B cell (primary cell): ENCODE data around the gene SNAPC5. TPM values are rescaled to one million over a fixed set of nuclear protein-coding genes. Genes with fewer than 3 reads are reported as not detected.

ENCODE experiments used
- ATAC-seq: fragments of 200-7000 bp; cut with Tn5 transposase; one replicate; pipeline ENCODE4 v1.10.0; 2021; ENCODE audit warnings: low read depth, mild to moderate bottlenecking, moderate number of reproducible peaks, moderate library complexity
- CTCF ChIA-PET: fragments of 350-600 bp; sonication (Branson Sonifier 250); formaldehyde crosslinking; loops from one replicate; lab custom pipeline; 2021; ENCODE audit warnings: antibody characterized with exemption, inconsistent platforms; lab: Charles Lee
- POLR2A ChIA-PET: fragments of 350-600 bp; sonication (Branson Sonifier 250); formaldehyde crosslinking; loops from one replicate; lab custom pipeline; 2021; ENCODE audit warnings: antibody characterized with exemption; lab: Charles Lee
- DNase-seq: peaks from one replicate; pipeline ENCODE4 v3.0.0; 2013
- H2AFZ ChIP-seq: 2 replicates; pipeline ENCODE4 v1.6.1; 2012; ENCODE audit warnings: mild to moderate bottlenecking, low read depth, low read length; ENCODE audit not compliant: insufficient read depth, poor library complexity, severe bottlenecking
- H3K27ac ChIP-seq, 2 donors: 1 replicate in 1 of 2; 2 replicates in 1 of 2; pipeline ENCODE4 v1.5.1; 2012 to 2013; ENCODE audit warnings: low read length in 2 of 2, mild to moderate bottlenecking in 2 of 2, moderate library complexity in 1 of 2
- H3K27me3 ChIP-seq, 4 experiments: fragments of 200-600 bp in 1 of 4; sonication (generic) in 1 of 4; replicated peaks in 1 of 4; 1 replicate in 2 of 4; 2 replicates in 2 of 4; pipeline versions ENCODE4 v1.6.1 to v1.7.0; 2013 to 2016; ENCODE audit warnings: low read length in 3 of 4, mild to moderate bottlenecking in 2 of 4, mixed read lengths in 1 of 4, moderate library complexity in 1 of 4; ENCODE audit not compliant: insufficient read depth in 4 of 4, control insufficient read depth in 3 of 4; ENCODE audit errors: control extremely low read depth in 1 of 4
- H3K36me3 ChIP-seq, 2 experiments: replicated peaks in 1 of 2; 1 replicate in 1 of 2; 2 replicates in 1 of 2; pipeline versions ENCODE4 v1.6.1 to v1.7.1; 2013; ENCODE audit warnings: low read length in 1 of 2; ENCODE audit not compliant: insufficient read depth in 2 of 2, control insufficient read depth in 1 of 2; ENCODE audit errors: control extremely low read depth in 1 of 2, extremely low read depth in 1 of 2
- H3K4me1 ChIP-seq, 2 donors: fragments of 200-600 bp in 1 of 2; sonication (generic) in 1 of 2; 1 replicate in 1 of 2; 2 replicates in 1 of 2; pipeline versions ENCODE4 v1.5.1 to v1.6.1; 2013 to 2017; ENCODE audit warnings: low read length in 2 of 2; ENCODE audit not compliant: control insufficient read depth in 2 of 2, insufficient read depth in 2 of 2
- H3K4me2 ChIP-seq: replicated peaks from 2 replicates; pipeline ENCODE3; 2012; ENCODE audit warnings: mild to moderate bottlenecking, low read depth, low read length; ENCODE audit not compliant: poor library complexity, severe bottlenecking
- H3K4me3 ChIP-seq, 5 experiments: fragments of 200-600 bp in 1 of 5; sonication (generic) in 1 of 5; 1 replicate in 3 of 5; 2 replicates in 2 of 5; pipeline versions ENCODE4 v1.5.1 to v1.7.0; 2011 to 2016; ENCODE audit warnings: low read length in 4 of 5, mild to moderate bottlenecking in 4 of 5, low read depth in 2 of 5, control low read depth in 1 of 5, moderate library complexity in 1 of 5; ENCODE audit not compliant: insufficient read depth in 1 of 5; ENCODE audit errors: control extremely low read depth in 1 of 5, extremely low read depth in 1 of 5
- H3K79me2 ChIP-seq: fragments of 200-600 bp; sonication (generic); one replicate; pipeline ENCODE4 v1.6.0; 2016; ENCODE audit warnings: low read length; ENCODE audit not compliant: control insufficient read depth, insufficient read depth
- H3K9ac ChIP-seq: fragments of 200-600 bp; sonication (generic); 2 replicates; pipeline ENCODE4 v1.6.1; 2017; ENCODE audit warnings: mild to moderate bottlenecking, low read length, moderate library complexity
- H3K9me3 ChIP-seq, 3 donors: one replicate each; pipeline versions ENCODE4 v1.6.1 to v1.7.1; 2013; ENCODE audit warnings: low read length in 2 of 3; ENCODE audit not compliant: control insufficient read depth in 2 of 3, insufficient read depth in 1 of 3; ENCODE audit errors: control extremely low read depth in 1 of 3
- H4K20me1 ChIP-seq: 2 replicates; pipeline ENCODE4 v1.6.0; 2012; ENCODE audit warnings: mild to moderate bottlenecking, low read length; ENCODE audit not compliant: insufficient read depth, control insufficient read depth, poor library complexity, severe bottlenecking
- H3K27ac Mint-ChIP-seq: one replicate; pipeline ENCODE4 v1.8.0; 2021; ENCODE audit warnings: mixed read lengths
- H3K27me3 Mint-ChIP-seq: one replicate; pipeline ENCODE4 v1.8.0; 2021; ENCODE audit warnings: mixed read lengths
- H3K4me1 Mint-ChIP-seq: one replicate; pipeline ENCODE4 v1.8.0; 2021; ENCODE audit warnings: mixed read lengths
- H3K4me3 Mint-ChIP-seq: one replicate; pipeline ENCODE4 v1.8.0; 2021; ENCODE audit warnings: mixed read lengths
- H3K9me3 Mint-ChIP-seq: one replicate; pipeline ENCODE4 v1.8.0; 2022; ENCODE audit warnings: mixed read lengths; ENCODE audit not compliant: insufficient read depth
- CTCF ChIP-seq: fragments of 200-600 bp; IDR thresholded peaks from one replicate; pipeline ENCODE4 v1.8.0; 2022; ENCODE audit warnings: antibody characterized with exemption, mild to moderate bottlenecking
- EZH2 ChIP-seq: IDR thresholded peaks from 2 replicates; pipeline ENCODE4 v1.6.1; 2012; ENCODE audit warnings: borderline replicate concordance, low read depth, mild to moderate bottlenecking, moderate library complexity, low read length; ENCODE audit not compliant: insufficient read depth, poor library complexity, severe bottlenecking
- WGBS: methylation state at CpG from one replicate; pipeline ENCODE4 v1.1.5; 2013; ENCODE audit warnings: missing lambda C conversion rate; ENCODE audit not compliant: insufficient coverage; 5-methylcytosine and 5-hydroxymethylcytosine counted together
- intact Hi-C: fragments of 100-400 bp; cut with micrococcal nuclease; formaldehyde crosslinking; loops from one replicate; pipeline ENCODE4 v1.10.0; 2022
- polyA minus RNA-seq: library from RNA; depleted of rRNA, polyadenylated mRNA; stranded (reverse); fragments of >200 nt; gene quantifications from 2 replicates; pipeline ENCODE4 v1.2.3, GENCODE V29; 2012
- polyA plus RNA-seq: library from polyadenylated mRNA; depleted of rRNA; stranded (reverse); fragments of >200 nt; gene quantifications from 2 replicates; pipeline ENCODE4 v1.2.3, GENCODE V29; 2012
- total RNA-seq, 2 donors: library from RNA; stranded (reverse); fragments of 120-200 nt in 1 of 2; gene quantifications; 1 replicate in 1 of 2; 2 replicates in 1 of 2; pipeline versions ENCODE4 v1.2.3 to v1.2.4, GENCODE V29; 2013 to 2022

Gene SNAPC5, protein sequence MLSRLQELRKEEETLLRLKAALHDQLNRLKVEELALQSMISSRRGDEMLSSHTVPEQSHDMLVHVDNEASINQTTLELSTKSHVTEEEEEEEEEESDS
- 28.5 and 29.9 TPM in 2 replicates for total RNA-seq
- total RNA-seq (2013), result 30.2 TPM
- 21.6 and 24.5 TPM in 2 replicates for polyA plus RNA-seq
- polyA minus RNA-seq, result 15.1 and 20.0 TPM in 2 replicates

DNA sequence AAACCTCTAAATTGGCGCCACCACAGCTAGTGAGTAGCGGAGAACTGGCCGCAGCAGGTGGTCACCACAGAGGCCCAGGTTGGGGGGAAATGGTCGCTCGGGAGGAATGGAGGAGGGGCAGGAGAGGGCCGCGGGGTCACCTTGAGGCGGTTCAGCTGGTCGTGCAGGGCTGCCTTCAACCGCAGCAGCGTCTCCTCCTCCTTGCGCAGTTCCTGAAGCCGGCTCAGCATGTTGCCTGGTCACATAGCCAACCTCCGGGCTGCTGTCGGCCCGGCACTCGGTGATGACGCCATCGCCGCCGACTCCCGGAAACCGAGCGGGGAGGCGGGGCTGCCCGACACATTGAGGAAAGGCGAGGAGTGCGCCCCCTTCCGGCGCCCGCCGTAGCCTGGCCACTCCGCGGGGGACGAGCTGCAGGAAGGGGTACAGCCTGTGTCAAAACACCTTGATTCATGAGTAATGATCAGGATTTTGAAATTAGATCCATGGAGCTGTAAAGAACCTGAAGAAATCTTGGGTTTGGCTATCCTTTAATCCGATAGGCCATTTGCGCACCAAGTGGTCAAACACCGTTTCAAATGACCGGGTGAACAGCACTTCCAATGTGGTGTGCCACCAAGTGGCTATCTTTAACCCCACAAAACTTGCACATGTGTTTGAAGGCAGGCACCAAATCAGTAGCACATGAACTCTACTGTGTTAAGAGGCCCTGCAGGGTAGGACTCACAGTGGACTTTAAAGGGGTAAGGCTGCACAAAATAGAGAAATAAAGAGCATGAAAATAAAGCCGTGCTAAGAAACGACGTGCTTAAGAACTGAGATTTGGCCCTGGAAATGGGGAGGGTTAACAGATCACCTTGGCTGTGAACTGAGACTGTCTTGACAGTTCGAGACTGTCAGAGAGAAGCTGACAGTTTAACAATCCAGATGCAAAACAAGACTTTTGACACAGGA, at the start of gene SNAPC5:
TSS of gene SNAPC5 (minus strand) at position 261 of the 954 bp plus-strand sequence. CDS start at position 230, 31 bp downstream.
- ChIA-PET POLR2A (interaction anchor here (0.6 to 2.3 kb wide), 4 partner anchors 109 to 205 kb away, joined by 5 to 9 read pairs (median 6); partner anchors contain the start of genes DIS3L and MAP2K1), CTCF (interaction anchor here (0.7 to 5.2 kb wide), 32 partner anchors 8 to 967 kb away, joined by 3 to 89 read pairs (median 4); partner anchors contain the start of genes DIS3L, HACD3, MAP2K1 and TIPIN)
- H3K9me3 ChIP-seq, result no peaks in the 10 kb centered on the region
- Mint-ChIP-seq H3K27ac (peak within 1 kb of the TSS; percentile 93), H3K4me1 (peaks cover 33% of the 10 kb centered on the region), H3K4me3 (peak within 1 kb of the TSS; percentile 94), H3K27me3 (no peaks in the 10 kb centered on the region), H3K9me3 (no peaks in the 10 kb centered on the region)
- peak within 1 kb of the TSS; percentile 82 for H3K4me2 ChIP-seq
- H3K4me1 ChIP-seq, result peaks cover 17 to 27% of the 10 kb centered on the region in 2 donors
- ATAC-seq (peak; percentile 93), DNase-seq (peak; percentile 97)
- peaks cover 34% of the 10 kb centered on the region for H3K79me2 ChIP-seq
- no peaks in the 10 kb centered on the region for H3K27me3 ChIP-seq
- H2AFZ ChIP-seq, result peak within 1 kb of the TSS; percentile 87
- 11% methylated on average over 42 of the region's 43 CpGs for WGBS
- intact Hi-C loops, result loop anchor here (1.0 to 10.0 kb wide), 8 partner anchors 8 to 1365 kb away; partner anchors contain the start of genes DIS3L, HACD3, MAP2K1 and MEGF11
- peak within 1 kb of the TSS; percentile 95 to 96 for H3K27ac ChIP-seq
- peaks cover 11 to 76% of the 10 kb centered on the region in 2 experiments for H3K36me3 ChIP-seq
- H4K20me1 ChIP-seq, result peaks cover 14% of the 10 kb centered on the region
- peak within 1 kb of the TSS; percentile 95 for H3K9ac ChIP-seq
- peak within 1 kb of the TSS; percentile 88 to 94 (median 89) for H3K4me3 ChIP-seq
- peak; percentile 99 for TF ChIP-seq CTCF
- TF ChIP-seq EZH2, result no peak
